ENCODE results near the gene OXSR1. TPM values are rescaled to one million over a fixed set of nuclear protein-coding genes. Genes with fewer than 3 reads are reported as not detected.

Gene OXSR1
- total RNA-seq, 1 donor from 2014 or later = 80.7 TPM

- Mint-ChIP-seq H3K4me1 (ENCODE audit: low read depth, unreplicated experiment) (peaks cover 15% of the 10 kb centered on the region), H3K4me3 (ENCODE audit: unreplicated experiment) (no peak overlapping the region)
Observed at GRCh38 chr3:38203690-38204089, 38.4 kb downstream of the OXSR1 start.

GRCh38 chr3:38204599-38205471 is 39.5 kb downstream of the OXSR1 start:
- H3K9me3 Mint-ChIP-seq (ENCODE audit: unreplicated experiment) = peaks cover 2% of the 10 kb centered on the region
- H3K4me3 Mint-ChIP-seq (ENCODE audit: unreplicated experiment) = no peak overlapping the region
- DNase-seq = no peak
- no peak for TF ChIP-seq CTCF (IDR thresholded peaks at IDR 0.05; ENCODE audit: partially characterized antibody, unreplicated experiment)
- H3K36me3 Mint-ChIP-seq (ENCODE audit: unreplicated experiment) = no peaks in the 10 kb centered on the region
- H3K27ac Mint-ChIP-seq (ENCODE audit: unreplicated experiment) = no peak overlapping the region
- peaks cover 3% of the 10 kb centered on the region for H3K27me3 Mint-ChIP-seq (ENCODE audit: unreplicated experiment)
- peaks cover 17% of the 10 kb centered on the region for H3K4me1 Mint-ChIP-seq (ENCODE audit: low read depth, unreplicated experiment)

More at GRCh38 chr3:38203690-38204089, 38.4 kb downstream of the OXSR1 start:
- no peaks in the 10 kb centered on the region for H3K36me3 Mint-ChIP-seq (ENCODE audit: unreplicated experiment)
- H3K27me3 Mint-ChIP-seq (ENCODE audit: unreplicated experiment) = peaks cover 3% of the 10 kb centered on the region
- no peaks in the 10 kb centered on the region for H3K9me3 Mint-ChIP-seq (ENCODE audit: unreplicated experiment)
- DNase-seq = no peak
- no peak overlapping the region for H3K27ac Mint-ChIP-seq (ENCODE audit: unreplicated experiment)
- no peak for TF ChIP-seq CTCF (IDR thresholded peaks at IDR 0.05; ENCODE audit: partially characterized antibody, unreplicated experiment)

- Mint-ChIP-seq H3K4me1 (ENCODE audit: low read depth, unreplicated experiment) (peaks cover 22% of the 10 kb centered on the region), H3K27me3 (ENCODE audit: unreplicated experiment) (peaks cover 3% of the 10 kb centered on the region), H3K27ac (ENCODE audit: unreplicated experiment) (no peak overlapping the region), H3K36me3 (ENCODE audit: unreplicated experiment) (no peaks in the 10 kb centered on the region), H3K4me3 (ENCODE audit: unreplicated experiment) (no peak overlapping the region), H3K9me3 (ENCODE audit: unreplicated experiment) (peaks cover 2% of the 10 kb centered on the region)
- no peak for DNase-seq
- TF ChIP-seq CTCF (IDR thresholded peaks at IDR 0.05; ENCODE audit: partially characterized antibody, unreplicated experiment) = no peak
Observed at GRCh38 chr3:38205472-38205805, 40.1 kb downstream of the OXSR1 start.

GRCh38 chr3:38207254-38208003 is 42.1 kb downstream of the OXSR1 start:
- peaks cover 3% of the 10 kb centered on the region for H3K27me3 Mint-ChIP-seq (ENCODE audit: unreplicated experiment)
- no peak overlapping the region for H3K4me3 Mint-ChIP-seq (ENCODE audit: unreplicated experiment)
- no peak for DNase-seq
- TF ChIP-seq CTCF (IDR thresholded peaks at IDR 0.05; ENCODE audit: partially characterized antibody, unreplicated experiment) = no peak
- H3K27ac Mint-ChIP-seq (ENCODE audit: unreplicated experiment) = no peak overlapping the region
- H3K4me1 Mint-ChIP-seq (ENCODE audit: low read depth, unreplicated experiment) = peaks cover 27% of the 10 kb centered on the region
- H3K36me3 Mint-ChIP-seq (ENCODE audit: unreplicated experiment) = no peaks in the 10 kb centered on the region
- peaks cover 2% of the 10 kb centered on the region for H3K9me3 Mint-ChIP-seq (ENCODE audit: unreplicated experiment)

Data from glutamatergic neuron (in vitro differentiated cells).